Hematopoietic multipotent progenitor cell treated with erythropoietin and hydrocortisone succinate and interleukin-3 and kit ligand, for 8 days (in vitro differentiated cells): ENCODE results near the gene TAS2R13.

Experiments used
- DNase-seq: peaks from one replicate; pipeline ENCODE4 v3.0.0-alpha.2; 2015

Gene TAS2R13, protein sequence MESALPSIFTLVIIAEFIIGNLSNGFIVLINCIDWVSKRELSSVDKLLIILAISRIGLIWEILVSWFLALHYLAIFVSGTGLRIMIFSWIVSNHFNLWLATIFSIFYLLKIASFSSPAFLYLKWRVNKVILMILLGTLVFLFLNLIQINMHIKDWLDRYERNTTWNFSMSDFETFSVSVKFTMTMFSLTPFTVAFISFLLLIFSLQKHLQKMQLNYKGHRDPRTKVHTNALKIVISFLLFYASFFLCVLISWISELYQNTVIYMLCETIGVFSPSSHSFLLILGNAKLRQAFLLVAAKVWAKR

DNA sequence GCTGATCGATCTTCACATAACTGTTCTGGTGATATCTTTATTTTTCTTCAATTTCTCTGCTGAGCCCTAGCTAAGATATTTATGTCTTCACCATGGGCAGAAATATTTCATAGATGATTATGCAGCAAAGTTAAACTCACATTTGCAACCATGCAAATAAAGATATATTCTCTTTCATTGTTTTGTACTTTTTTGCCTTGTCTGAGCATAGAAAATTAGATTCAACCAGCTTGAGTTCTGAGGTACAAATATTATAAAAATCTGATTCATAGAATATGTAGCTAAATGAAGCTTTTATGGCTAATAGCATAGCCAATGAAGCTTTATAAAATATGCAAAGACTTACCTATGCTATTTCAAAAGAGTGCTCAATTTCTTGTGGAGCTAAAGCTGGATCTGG is at the start of gene TAS2R13:
Gene TAS2R13, minus strand, starts transcription at position 101 of the 400 bp plus-strand sequence. CDS start 264 bp downstream, outside the sequence.
- no peak for DNase-seq

DNA sequence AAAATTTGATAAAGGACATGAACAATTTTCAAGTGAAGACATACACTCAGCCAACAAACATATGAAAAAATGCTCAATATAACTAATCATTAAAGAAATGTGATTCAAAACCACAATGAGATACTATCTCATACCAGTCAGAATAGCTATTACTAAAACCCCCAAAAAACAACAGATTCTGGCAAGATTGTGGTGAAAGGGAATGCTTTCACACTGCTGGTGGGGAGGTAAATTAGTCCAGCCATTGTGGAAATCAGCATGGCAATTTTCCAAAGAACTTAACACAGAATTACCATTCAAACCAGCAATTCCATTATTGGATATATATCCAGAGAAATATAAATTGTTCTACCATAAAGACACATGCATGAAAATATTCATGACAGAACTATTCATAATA is 48.4 kb upstream of the TAS2R13 start:
- DNase-seq, result no peak

GRCh38 chr12:10956085-10956484 is 46.7 kb upstream of the TAS2R13 start:
- no peak for DNase-seq

- DNase-seq, result no peak
These were observed 43.3 kb upstream of the TAS2R13 start for GRCh38 chr12:10952645-10953044.

DNA sequence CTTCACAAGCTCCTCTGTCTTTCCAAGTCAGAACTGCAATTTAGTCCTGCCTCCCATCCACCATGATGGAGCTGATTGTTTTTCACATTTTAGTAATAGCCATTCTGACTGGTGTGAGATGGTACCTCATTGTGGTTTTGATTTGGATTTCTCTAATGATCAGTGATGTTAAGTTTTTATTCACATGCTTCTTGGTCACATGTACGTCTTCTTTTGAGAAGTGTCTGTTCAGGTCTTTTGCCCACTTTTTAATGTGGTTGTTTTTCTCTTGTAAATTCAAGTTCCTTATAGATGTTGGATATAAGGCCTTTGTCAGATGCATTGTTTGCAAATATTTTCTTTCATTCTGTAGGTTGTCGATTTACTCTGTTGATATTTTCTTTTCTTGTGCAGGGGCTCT is 33.8 kb upstream of the TAS2R13 start:
- DNase-seq, result no peak

- DNase-seq, result no peak
These were observed 32.7 kb upstream of the TAS2R13 start for GRCh38 chr12:10941916-10942607.

DNA sequence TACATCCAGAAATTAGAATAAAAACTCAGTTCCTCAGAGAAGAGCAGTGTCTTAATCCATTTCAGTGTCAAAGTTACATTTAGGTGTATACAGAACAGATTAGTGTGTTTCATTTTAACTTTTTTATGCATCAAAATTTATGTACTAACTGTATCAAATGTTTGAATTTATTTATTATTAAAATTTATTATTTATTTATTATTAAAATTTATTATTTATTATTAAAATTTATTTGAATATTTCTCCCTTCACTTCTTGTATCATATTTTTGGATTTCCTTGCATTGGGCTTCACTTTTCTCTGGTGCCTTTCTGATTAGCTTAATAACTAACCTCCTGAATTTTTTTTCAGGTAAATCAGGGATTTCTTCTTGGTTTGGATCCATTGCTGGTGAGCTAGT is 32.0 kb upstream of the TAS2R13 start:
- no peak for DNase-seq

DNA sequence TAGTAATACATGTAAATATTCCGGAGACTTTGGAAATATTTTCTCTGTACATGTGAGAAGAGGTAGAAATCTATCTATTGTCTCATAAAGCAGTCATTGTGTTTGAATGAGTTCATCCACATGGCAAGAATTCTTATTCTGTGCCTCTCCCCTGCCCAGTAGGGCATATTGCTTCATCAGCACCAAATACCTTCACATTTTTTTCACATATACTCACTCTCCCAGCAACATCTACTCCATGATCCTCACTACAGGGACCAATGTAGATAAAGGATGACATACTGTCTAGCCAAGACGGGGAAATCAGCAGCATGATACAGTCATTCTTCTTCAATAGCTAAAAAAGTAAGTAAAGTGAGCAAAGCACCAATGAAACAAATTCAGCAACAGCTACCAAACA is 31.0 kb upstream of the TAS2R13 start:
- no peak for DNase-seq

GRCh38 chr12:10939163-10939562 is 29.8 kb upstream of the TAS2R13 start, which contains the start of gene TAS2R14:
Gene TAS2R14, minus strand, starts transcription at chr12:10939263. Its CDS starts 56 bp downstream, at chr12:10939207.
- no peak for DNase-seq

DNA sequence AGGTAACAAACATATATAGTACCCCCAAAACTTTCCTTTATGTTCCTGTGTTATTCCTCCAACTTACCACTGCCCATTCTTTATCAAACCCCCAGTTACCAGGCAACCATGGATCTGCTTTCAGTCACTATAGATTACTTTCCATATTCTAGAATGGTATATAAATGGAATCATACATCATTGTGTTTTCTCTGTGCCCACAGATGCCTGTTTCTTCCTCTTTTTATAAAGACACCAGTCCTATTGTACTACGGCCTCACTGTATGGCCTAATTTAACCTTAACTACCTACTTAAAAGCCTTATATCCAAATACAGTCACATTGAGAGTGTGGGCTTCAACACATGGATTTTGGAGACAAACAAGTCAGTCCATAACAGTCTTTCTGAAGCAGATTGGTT is 27.1 kb upstream of the TAS2R13 start:
- DNase-seq, result no peak

- no peak for DNase-seq
These were observed 19.5 kb upstream of the TAS2R13 start, which contains the start of gene PRH2 for GRCh38 chr12:10928746-10929286. Gene PRH2, plus strand, starts transcription at chr12:10929236. Its CDS starts 38 bp downstream, at chr12:10929274.

GRCh38 chr12:10926269-10926668 is 16.9 kb upstream of the TAS2R13 start:
- no peak for DNase-seq

GRCh38 chr12:10919809-10920208 is 10.4 kb upstream of the TAS2R13 start:
- DNase-seq, result no peak

DNA sequence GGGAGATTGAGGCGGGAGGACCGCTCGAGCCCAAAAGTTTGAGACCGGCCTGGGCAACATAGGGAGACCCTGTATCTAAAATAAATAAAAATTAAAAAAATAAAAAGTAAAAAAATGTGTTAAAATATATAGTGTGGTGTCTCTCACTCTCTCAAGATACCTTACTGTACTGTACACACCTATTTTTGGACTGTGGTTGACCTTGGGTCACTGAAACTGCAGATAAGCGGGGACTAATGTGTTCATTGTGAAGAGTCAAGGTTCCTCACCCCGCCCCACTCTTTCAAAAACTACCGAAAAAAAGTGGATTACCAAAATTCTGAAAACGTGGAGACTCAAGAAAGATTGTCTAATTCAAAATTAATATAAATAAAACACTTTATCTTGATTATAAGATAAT is 1.0 kb upstream of the TAS2R13 start:
- DNase-seq, result no peak

- no peak for DNase-seq
These were observed 4.7 kb downstream of the TAS2R13 start for GRCh38 chr12:10904686-10905085.

DNA sequence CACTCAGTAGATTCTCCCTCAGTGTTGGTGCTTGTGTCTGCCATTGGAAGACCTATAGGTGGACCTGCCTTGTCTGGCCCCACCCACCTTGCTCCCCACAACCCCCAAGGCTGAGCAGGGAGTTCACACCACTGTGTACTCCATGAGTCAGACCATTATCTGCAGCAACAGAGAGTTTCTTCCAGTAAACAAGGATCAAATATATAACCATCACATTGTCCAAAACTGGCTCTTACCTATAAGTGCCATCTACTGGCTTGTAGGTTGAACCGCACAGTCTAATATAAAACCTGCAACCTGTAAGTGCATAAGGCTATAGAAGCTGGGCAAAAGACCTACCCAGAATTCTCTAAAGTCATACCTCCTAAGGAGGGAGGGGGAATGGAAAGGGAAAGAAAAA is 7.9 kb downstream of the TAS2R13 start:
- DNase-seq, result peak; percentile 19

GRCh38 chr12:10900972-10901371 is 8.4 kb downstream of the TAS2R13 start:
- no peak for DNase-seq

GRCh38 chr12:10900530-10900929 is 8.8 kb downstream of the TAS2R13 start:
- DNase-seq, result no peak

DNA sequence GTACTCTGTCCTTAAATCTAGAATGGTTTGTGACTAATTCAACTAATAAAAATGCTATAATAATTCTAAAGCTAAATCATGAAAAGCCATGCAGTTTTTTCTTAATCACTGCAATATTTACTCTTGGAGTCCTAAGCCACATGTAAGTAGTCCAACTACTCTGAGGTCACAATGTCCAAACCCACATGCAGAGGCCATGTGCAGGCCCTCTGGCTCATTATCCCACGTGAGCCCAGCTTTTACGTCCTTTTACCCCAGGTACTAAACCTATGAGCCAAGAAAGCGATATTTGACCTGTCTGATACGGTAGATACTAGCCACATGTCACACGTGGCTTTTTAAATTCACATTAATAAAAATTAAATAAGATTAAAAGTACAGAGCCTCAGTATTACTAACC is 12.5 kb downstream of the TAS2R13 start:
- no peak for DNase-seq

- DNase-seq, result no peak
These were observed 17.4 kb downstream of the TAS2R13 start for GRCh38 chr12:10891937-10892336.

GRCh38 chr12:10889226-10889625 is 20.1 kb downstream of the TAS2R13 start:
- DNase-seq, result no peak

GRCh38 chr12:10884086-10884725 is 25.2 kb downstream of the TAS2R13 start, which contains the start of gene PRH1:
Gene PRH1, minus strand, starts transcription at chr12:10884255. Its CDS starts 38 bp downstream, at chr12:10884217.
- no peak for DNase-seq

- no peak for DNase-seq
These were observed 36.0 kb downstream of the TAS2R13 start for GRCh38 chr12:10873378-10873777.
